ENCODE results near the gene GGN.

DNA sequence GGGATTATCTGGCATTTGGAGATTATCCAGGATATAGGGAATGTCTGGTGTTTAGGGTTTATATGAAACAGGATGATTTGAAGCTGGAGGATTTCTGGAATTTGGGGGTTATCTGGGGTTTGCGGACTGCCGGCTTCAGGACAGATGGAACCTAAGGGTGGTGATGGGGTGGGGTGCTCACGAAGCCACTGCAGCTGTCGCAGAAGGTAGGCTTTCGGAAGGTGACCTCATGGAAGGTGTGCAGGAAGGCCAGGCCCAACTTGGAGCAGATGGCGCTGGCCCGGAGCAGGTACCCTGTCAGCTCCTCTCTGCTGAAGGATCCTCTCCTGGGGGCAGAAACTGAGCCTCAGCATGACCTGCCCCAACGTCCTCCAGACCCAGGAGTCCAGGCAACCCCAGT lies 24.7 kb upstream of the GGN start:
- TF ChIP-seq EZH2 (IDR thresholded peaks at IDR 0.05; ENCODE audit: insufficient read depth, poor library complexity, severe bottlenecking) = no peak
- no peak for TF ChIP-seq EZH2phosphoT487 (IDR thresholded peaks at IDR 0.05; ENCODE audit: insufficient read depth, low read depth)
